NT2/D1 (cell line): ENCODE data around the gene SYNDIG1.

ENCODE experiments used
- SUZ12 ChIP-seq: IDR thresholded peaks from 2 replicates; pipeline ENCODE4 v1.6.1; 2011; ENCODE audit not compliant: insufficient read length, insufficient read depth; ENCODE audit errors: extremely low read depth
- YY1 ChIP-seq: IDR thresholded peaks from 2 replicates; pipeline ENCODE4 v1.6.1; 2011; ENCODE audit not compliant: insufficient read length, insufficient read depth
- ZNF274 ChIP-seq: IDR thresholded peaks from 2 replicates; pipeline ENCODE4 v1.6.1; 2011; ENCODE audit warnings: mild to moderate bottlenecking, low read depth, low read length

- TF ChIP-seq SUZ12 (no peak), ZNF274 (no peak), YY1 (no peak)
Observed at GRCh38 chr20:24432046-24432442, 37.4 kb upstream of the SYNDIG1 start.
